Neural progenitor cell (in vitro differentiated cells): Measurements from ENCODE around the gene PTPRN2. TPM values are rescaled to one million over a fixed set of nuclear protein-coding genes. Genes with fewer than 3 reads are reported as not detected.

Experiments
- DNase-seq: peaks from one replicate; pipeline ENCODE4 v3.0.0-alpha.2; 2016; ENCODE audit warnings: low spot score
- H2AFZ ChIP-seq: fragments of 200-600 bp; sonication (generic); replicated peaks from 2 replicates; pipeline ENCODE4 v1.6.1; 2016; ENCODE audit warnings: antibody characterized with exemption
- H3F3A ChIP-seq: fragments of 200-600 bp; sonication (generic); 2 replicates; pipeline ENCODE4 v1.6.1; 2016; ENCODE audit warnings: antibody characterized with exemption, low read depth
- H3K27ac ChIP-seq: fragments of 200-600 bp; sonication (generic); 2 replicates; pipeline ENCODE4 v1.5.1; 2016; ENCODE audit warnings: mild to moderate bottlenecking
- H3K27me3 ChIP-seq: fragments of 200-600 bp; sonication (generic); 2 replicates; pipeline ENCODE4 v1.6.1; 2016; ENCODE audit warnings: mild to moderate bottlenecking, moderate library complexity
- H3K36me3 ChIP-seq: fragments of 200-600 bp; sonication (generic); 2 replicates; pipeline ENCODE4 v1.5.1; 2016
- H3K4me1 ChIP-seq: fragments of 200-600 bp; sonication (generic); 2 replicates; pipeline ENCODE4 v1.6.1; 2016; ENCODE audit warnings: mixed run types
- H3K4me2 ChIP-seq: fragments of 200-600 bp; sonication (generic); 2 replicates; pipeline ENCODE4 v1.6.1; 2016
- H3K4me3 ChIP-seq: fragments of 200-600 bp; sonication (generic); 2 replicates; pipeline ENCODE4 v1.5.1; 2016
- H3K79me2 ChIP-seq: fragments of 200-600 bp; sonication (generic); 2 replicates; pipeline ENCODE4 v1.6.1; 2016; ENCODE audit warnings: low read depth
- H3K9ac ChIP-seq: fragments of 200-600 bp; sonication (generic); 2 replicates; pipeline ENCODE4 v1.6.1; 2016
- H3K9me3 ChIP-seq: fragments of 200-600 bp; sonication (generic); 2 replicates; pipeline ENCODE4 v1.5.1; 2016; ENCODE audit warnings: low read depth
- H4K20me1 ChIP-seq: fragments of 200-600 bp; sonication (generic); 2 replicates; pipeline ENCODE4 v1.6.1; 2016; ENCODE audit warnings: low read depth
- H3K27ac Mint-ChIP-seq: 3 replicates; pipeline ENCODE4 v1.8.0; 2021; ENCODE audit warnings: mixed read lengths
- H3K27me3 Mint-ChIP-seq: 2 replicates; pipeline ENCODE4 v1.8.0; 2022; ENCODE audit warnings: low read depth, mild to moderate bottlenecking, inconsistent platforms, moderate library complexity, mixed read lengths; ENCODE audit not compliant: insufficient read depth
- H3K36me3 Mint-ChIP-seq: 3 replicates; pipeline ENCODE4 v1.8.0; 2021; ENCODE audit warnings: mixed read lengths
- H3K4me1 Mint-ChIP-seq: 3 replicates; pipeline ENCODE4 v1.8.0; 2021; ENCODE audit warnings: mixed read lengths
- H3K4me3 Mint-ChIP-seq: 3 replicates; pipeline ENCODE4 v1.8.0; 2021; ENCODE audit warnings: mild to moderate bottlenecking, moderate library complexity, mixed read lengths
- H3K9me3 Mint-ChIP-seq: 3 replicates; pipeline ENCODE4 v1.8.0; 2020; ENCODE audit warnings: mixed read lengths
- EZH2 ChIP-seq: fragments of 200-600 bp; sonication (generic); IDR thresholded peaks from 2 replicates; pipeline ENCODE4 v1.6.1; 2017; ENCODE audit warnings: antibody characterized with exemption, mild to moderate bottlenecking, moderate library complexity
- EZH2phosphoT487 ChIP-seq: fragments of 200-600 bp; sonication (generic); IDR thresholded peaks from 2 replicates; pipeline ENCODE4 v1.6.1; 2017; ENCODE audit warnings: antibody characterized with exemption
- total RNA-seq: library from RNA; depleted of rRNA; stranded (reverse); fragments of >200 nt; gene quantifications from 2 replicates; pipeline ENCODE4 v1.2.3, GENCODE V29; 2015; ENCODE audit warnings: low replicate concordance
- TF ChIP-seq, protein P1 (sequence below): fragments of 200-600 bp; sonication (generic); IDR thresholded peaks from 2 replicates; pipeline ENCODE4 v1.5.1; 2017; ENCODE audit warnings: antibody characterized with exemption, mild to moderate bottlenecking

Gene PTPRN2
- total RNA-seq, 1 donor from 2014 or later, result 3.0 TPM

DNA sequence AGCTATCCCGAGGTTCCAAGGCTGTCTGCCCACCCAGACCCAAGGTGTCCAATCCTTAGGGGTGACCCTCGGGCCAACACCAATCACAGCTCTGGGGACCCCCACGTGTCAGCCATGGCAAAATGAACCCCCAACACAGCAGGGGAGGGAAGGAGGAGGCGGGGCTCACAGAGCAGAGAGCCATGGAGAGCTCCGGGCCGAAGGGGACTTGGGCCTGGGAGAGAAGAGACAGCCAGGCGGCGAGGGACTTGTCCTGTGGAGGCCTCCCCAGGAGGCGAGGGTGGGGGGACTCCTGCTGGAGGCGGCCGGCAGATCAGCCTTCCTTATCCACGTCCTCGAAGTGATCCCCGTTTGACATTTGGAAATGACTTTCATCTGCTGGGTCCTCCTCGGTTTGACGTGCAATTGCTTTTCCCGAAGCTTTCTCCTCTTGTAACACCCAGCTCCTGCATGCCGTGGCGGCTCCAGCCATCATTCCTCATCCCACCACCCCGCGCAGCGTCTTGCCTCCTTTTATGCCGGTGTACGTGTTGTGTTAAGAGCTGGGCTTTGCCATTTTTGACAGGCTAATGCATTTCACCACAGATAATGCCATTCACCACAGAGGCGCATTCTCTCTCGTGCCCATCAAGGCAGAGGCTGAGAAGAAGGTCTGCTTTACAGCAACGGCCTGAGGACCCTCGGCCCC is 913.5 kb downstream of the PTPRN2 start:
- no peak overlapping the region for H2AFZ ChIP-seq
- H3F3A ChIP-seq, result peaks cover 19% of the 10 kb centered on the region
- peaks cover 28% of the 10 kb centered on the region for H3K36me3 Mint-ChIP-seq
- peaks cover 45% of the 10 kb centered on the region for H3K4me1 ChIP-seq
- no peak overlapping the region for H3K27ac ChIP-seq
- TF ChIP-seq EZH2phosphoT487 (no peak), EZH2 (no peak)
- TF ChIP-seq, protein P1, sequence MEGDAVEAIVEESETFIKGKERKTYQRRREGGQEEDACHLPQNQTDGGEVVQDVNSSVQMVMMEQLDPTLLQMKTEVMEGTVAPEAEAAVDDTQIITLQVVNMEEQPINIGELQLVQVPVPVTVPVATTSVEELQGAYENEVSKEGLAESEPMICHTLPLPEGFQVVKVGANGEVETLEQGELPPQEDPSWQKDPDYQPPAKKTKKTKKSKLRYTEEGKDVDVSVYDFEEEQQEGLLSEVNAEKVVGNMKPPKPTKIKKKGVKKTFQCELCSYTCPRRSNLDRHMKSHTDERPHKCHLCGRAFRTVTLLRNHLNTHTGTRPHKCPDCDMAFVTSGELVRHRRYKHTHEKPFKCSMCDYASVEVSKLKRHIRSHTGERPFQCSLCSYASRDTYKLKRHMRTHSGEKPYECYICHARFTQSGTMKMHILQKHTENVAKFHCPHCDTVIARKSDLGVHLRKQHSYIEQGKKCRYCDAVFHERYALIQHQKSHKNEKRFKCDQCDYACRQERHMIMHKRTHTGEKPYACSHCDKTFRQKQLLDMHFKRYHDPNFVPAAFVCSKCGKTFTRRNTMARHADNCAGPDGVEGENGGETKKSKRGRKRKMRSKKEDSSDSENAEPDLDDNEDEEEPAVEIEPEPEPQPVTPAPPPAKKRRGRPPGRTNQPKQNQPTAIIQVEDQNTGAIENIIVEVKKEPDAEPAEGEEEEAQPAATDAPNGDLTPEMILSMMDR, result no peak
- no peak overlapping the region for H3K4me2 ChIP-seq
- peaks cover 42% of the 10 kb centered on the region for H4K20me1 ChIP-seq
- no peak overlapping the region for H3K4me3 Mint-ChIP-seq
- H3K79me2 ChIP-seq, result peaks cover 4% of the 10 kb centered on the region
- H3K9me3 Mint-ChIP-seq, result no peaks in the 10 kb centered on the region
- no peak for DNase-seq
- peaks cover 76% of the 10 kb centered on the region for H3K27me3 ChIP-seq
- no peaks in the 10 kb centered on the region for H3K9me3 ChIP-seq
- no peak overlapping the region for H3K9ac ChIP-seq
- peaks cover 9% of the 10 kb centered on the region for H3K27me3 Mint-ChIP-seq
- H3K36me3 ChIP-seq, result no peaks in the 10 kb centered on the region
- H3K4me1 Mint-ChIP-seq, result peaks cover 92% of the 10 kb centered on the region
- H3K4me3 ChIP-seq, result no peak overlapping the region
- peak overlapping the region; percentile 76 for H3K27ac Mint-ChIP-seq

DNA sequence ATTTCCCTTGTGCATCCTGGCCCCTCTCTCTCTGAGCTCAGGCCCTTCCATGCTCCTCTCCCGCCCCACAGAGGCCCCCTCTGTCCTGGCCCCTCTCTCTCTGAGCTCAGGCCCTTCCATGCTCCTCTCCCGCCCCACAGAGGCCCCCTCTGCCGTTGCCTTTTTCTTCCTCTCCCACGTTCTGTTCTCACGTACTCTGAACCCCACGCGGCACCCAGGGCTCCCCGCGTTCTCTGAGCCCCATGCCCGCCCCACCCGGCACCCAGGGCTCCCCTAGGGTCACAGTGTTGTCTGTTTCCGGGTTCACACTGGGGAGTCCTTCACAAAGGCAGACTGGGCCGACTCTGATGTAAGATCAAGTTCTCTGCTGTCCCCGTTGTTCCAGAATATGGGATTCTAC is 914.0 kb downstream of the PTPRN2 start:
- Histone ChIP-seq H3K36me3 (no peaks in the 10 kb centered on the region), H3K79me2 (peaks cover 4% of the 10 kb centered on the region), H3K9ac (no peak overlapping the region), H3K9me3 (no peaks in the 10 kb centered on the region), H2AFZ (no peak overlapping the region), H3K27me3 (peaks cover 76% of the 10 kb centered on the region), H3K4me1 (peaks cover 43% of the 10 kb centered on the region), H3K4me2 (no peak overlapping the region), H4K20me1 (peaks cover 36% of the 10 kb centered on the region), H3K4me3 (no peak overlapping the region), H3F3A (peaks cover 15% of the 10 kb centered on the region), H3K27ac (no peak overlapping the region)
- no peak for DNase-seq
- H3K4me3 Mint-ChIP-seq, result no peak overlapping the region
- H3K9me3 Mint-ChIP-seq, result no peaks in the 10 kb centered on the region
- peaks cover 31% of the 10 kb centered on the region for H3K36me3 Mint-ChIP-seq
- no peak overlapping the region for H3K27ac Mint-ChIP-seq
- peaks cover 9% of the 10 kb centered on the region for H3K27me3 Mint-ChIP-seq
- H3K4me1 Mint-ChIP-seq, result peaks cover 92% of the 10 kb centered on the region
- TF ChIP-seq EZH2phosphoT487 (no peak), EZH2 (no peak)
- TF ChIP-seq, protein P1, result no peak

DNA sequence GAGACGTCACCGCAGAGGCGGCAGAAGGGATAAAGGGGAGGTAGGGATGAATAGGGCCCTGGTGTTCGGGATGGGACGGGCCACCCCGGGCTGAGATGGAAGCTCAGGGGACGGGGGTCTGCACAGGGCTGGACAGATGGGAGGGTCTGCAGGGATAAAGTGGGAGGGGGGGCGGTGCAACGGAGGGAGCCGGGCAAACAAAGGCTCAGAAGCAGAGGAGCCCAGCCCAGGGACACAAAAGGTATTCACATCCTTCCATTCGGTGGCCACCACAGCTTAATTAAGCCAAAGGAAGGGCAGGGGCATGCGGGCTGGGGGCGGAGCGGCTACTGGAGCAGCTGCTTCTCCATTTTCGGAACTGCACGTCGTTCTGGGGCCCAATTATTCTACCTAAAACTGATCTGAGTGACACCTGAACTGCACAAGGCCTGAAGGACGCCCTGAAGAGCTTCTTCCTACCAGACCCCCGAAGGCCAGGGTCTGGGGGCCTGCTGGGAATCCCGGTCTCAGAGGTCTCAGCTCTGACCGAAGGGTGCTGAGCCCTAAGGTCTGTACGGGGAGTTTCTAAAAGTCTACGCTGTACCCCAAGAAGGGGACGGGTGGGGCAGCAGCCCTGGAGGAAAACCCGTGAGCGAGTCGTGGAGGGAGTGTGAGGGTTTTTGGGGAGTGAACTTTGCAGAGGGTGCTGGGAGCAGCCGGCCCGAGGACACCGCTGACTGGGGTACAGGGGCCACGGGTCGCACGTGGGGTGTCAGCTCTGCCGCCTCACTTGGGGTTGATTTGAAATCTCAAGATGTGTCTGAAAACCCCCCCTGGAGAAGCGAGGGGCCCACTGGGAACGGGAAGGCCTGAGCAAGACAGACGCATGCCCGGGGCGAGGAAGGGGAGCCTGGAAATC is 916.0 kb downstream of the PTPRN2 start:
- Histone ChIP-seq H4K20me1 (peaks cover 18% of the 10 kb centered on the region), H3F3A (peaks cover 14% of the 10 kb centered on the region), H3K36me3 (no peaks in the 10 kb centered on the region), H3K4me2 (peak overlapping the region; percentile 59), H3K27ac (no peak overlapping the region), H2AFZ (no peak overlapping the region), H3K9me3 (no peaks in the 10 kb centered on the region), H3K79me2 (no peaks in the 10 kb centered on the region), H3K4me3 (no peak overlapping the region), H3K27me3 (peaks cover 57% of the 10 kb centered on the region), H3K4me1 (peaks cover 39% of the 10 kb centered on the region), H3K9ac (no peak overlapping the region)
- Mint-ChIP-seq H3K36me3 (peaks cover 28% of the 10 kb centered on the region), H3K27ac (peak overlapping the region; percentile 90), H3K9me3 (no peaks in the 10 kb centered on the region), H3K27me3 (peaks cover 11% of the 10 kb centered on the region), H3K4me3 (peak overlapping the region; percentile 69), H3K4me1 (peaks cover 83% of the 10 kb centered on the region)
- peak; percentile 86 for DNase-seq
- TF ChIP-seq EZH2 (no peak), EZH2phosphoT487 (no peak)
- TF ChIP-seq, protein P1, result no peak
